Uterus (tissue), 2 donors: Measurements from ENCODE around the gene TAF1D.

Experiments used
- POLR2A ChIP-seq, 2 donors: fragments of 450-650 bp; IDR thresholded peaks; one replicate each; pipeline ENCODE4 v1.6.1; 2016; ENCODE audit warnings: antibody characterized with exemption in 2 of 2, mild to moderate bottlenecking in 1 of 2, moderate library complexity in 1 of 2
- TF ChIP-seq, protein P1 (sequence below), 4 experiments: fragments of 200-600 bp in 2 of 4; fragments of 450-650 bp in 2 of 4; sonication (generic) in 2 of 4; IDR thresholded peaks; one replicate each; pipeline ENCODE4 v1.5.1; 2016 to 2019; ENCODE audit warnings: antibody characterized with exemption in 4 of 4, mild to moderate bottlenecking in 2 of 4, moderate library complexity in 1 of 4

- TF ChIP-seq, protein P1, sequence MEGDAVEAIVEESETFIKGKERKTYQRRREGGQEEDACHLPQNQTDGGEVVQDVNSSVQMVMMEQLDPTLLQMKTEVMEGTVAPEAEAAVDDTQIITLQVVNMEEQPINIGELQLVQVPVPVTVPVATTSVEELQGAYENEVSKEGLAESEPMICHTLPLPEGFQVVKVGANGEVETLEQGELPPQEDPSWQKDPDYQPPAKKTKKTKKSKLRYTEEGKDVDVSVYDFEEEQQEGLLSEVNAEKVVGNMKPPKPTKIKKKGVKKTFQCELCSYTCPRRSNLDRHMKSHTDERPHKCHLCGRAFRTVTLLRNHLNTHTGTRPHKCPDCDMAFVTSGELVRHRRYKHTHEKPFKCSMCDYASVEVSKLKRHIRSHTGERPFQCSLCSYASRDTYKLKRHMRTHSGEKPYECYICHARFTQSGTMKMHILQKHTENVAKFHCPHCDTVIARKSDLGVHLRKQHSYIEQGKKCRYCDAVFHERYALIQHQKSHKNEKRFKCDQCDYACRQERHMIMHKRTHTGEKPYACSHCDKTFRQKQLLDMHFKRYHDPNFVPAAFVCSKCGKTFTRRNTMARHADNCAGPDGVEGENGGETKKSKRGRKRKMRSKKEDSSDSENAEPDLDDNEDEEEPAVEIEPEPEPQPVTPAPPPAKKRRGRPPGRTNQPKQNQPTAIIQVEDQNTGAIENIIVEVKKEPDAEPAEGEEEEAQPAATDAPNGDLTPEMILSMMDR (IDR thresholded peaks at IDR 0.05): no peak
- TF ChIP-seq POLR2A (IDR thresholded peaks at IDR 0.05): no peak
Measured at GRCh38 chr11:93732237-93732892, 8.9 kb downstream of the TAF1D start.
